Measurements from ENCODE around the gene HSPG2. TPM values are rescaled to one million over a fixed set of nuclear protein-coding genes. Genes with fewer than 3 reads are reported as not detected.

The HSPG2 gene
- total and polyA plus RNA-seq, 2 experiments from 2014 or later = 62.3 to 193 TPM

GRCh38 chr1:21866707-21867043 lies 70.4 kb downstream of the HSPG2 start:
- H3K27me3 ChIP-seq = no peaks in the 10 kb centered on the region
- no peak for DNase-seq (ENCODE audit: low read depth in 1 of 2, low spot score in 1 of 2)
- peaks cover 30% of the 10 kb centered on the region for H3K36me3 ChIP-seq
- no peaks in the 10 kb centered on the region for H3K9me3 ChIP-seq (ENCODE audit: low read depth)
- no peak for TF ChIP-seq CTCF (IDR thresholded peaks at IDR 0.05; ENCODE audit: low read depth, low read length)
- H3K4me1 ChIP-seq (ENCODE audit: low read depth) = peaks cover 5% of the 10 kb centered on the region
- H3K27ac ChIP-seq = no peak overlapping the region
- no peak overlapping the region for H3K4me3 ChIP-seq

DNA sequence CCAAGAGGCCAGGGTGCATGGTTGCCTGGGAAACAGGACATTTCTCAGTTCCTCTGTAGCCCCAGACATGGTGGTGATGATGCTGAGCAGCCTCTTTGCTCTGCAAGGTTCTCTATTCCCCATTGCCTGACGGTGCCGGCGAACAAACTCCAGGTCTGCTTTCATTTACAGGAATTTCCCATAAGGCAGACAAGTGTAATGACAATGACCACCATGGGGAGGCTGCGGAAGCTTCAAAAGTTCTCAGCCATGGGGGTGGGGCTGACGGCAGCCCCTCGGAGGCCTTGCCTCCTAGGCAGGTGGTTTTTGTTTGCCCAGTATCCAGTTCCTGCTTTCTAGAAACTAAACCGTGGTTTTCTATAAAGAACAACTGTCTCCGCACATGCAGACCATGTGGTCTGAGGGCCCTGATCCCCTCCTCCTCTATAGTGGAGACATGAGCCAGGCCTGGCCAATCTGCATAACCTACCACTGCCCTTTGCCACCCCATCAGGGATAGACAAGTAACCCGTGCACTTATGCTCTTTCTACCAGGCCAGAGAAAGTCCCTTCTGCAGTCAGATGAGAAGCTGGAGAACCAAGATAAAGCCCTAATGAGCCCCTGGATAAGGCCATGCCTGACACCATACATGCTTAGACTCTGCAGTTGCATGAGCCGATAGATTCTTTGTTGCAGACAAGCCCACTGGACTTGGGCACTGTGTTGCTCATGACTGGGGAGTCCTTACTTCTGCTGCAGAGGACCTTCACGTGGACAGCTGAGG lies 71.0 kb downstream of the HSPG2 start:
- peaks cover 5% of the 10 kb centered on the region for H3K4me1 ChIP-seq (ENCODE audit: low read depth)
- H3K36me3 ChIP-seq = peaks cover 31% of the 10 kb centered on the region
- no peaks in the 10 kb centered on the region for H3K9me3 ChIP-seq (ENCODE audit: low read depth)
- H3K27ac ChIP-seq = no peak overlapping the region
- no peak overlapping the region for H3K4me3 ChIP-seq
- DNase-seq (ENCODE audit: low read depth in 1 of 2, low spot score in 1 of 2) = peak in 1 of 2 donors; percentile 37
- no peaks in the 10 kb centered on the region for H3K27me3 ChIP-seq
- TF ChIP-seq CTCF (IDR thresholded peaks at IDR 0.05; ENCODE audit: low read depth, low read length) = no peak

DNA sequence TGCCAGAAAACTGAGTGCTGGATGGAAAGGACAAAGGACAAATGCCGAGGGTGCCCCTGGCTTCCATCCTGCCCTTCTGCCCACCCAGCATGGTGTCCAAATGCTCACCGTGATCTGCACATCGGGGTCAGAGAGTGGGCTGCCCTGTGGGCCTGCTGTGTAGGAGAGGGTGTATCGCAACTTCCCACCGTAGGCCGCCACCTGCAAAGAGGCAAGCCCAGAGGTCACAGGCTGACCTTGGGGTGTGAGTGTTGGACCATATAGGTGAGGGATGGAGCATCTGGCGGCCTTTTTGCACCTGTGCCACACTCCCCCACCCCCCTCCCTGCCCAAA lies 71.5 kb downstream of the HSPG2 start:
- Histone ChIP-seq H3K4me3 (no peak overlapping the region), H3K36me3 (peaks cover 34% of the 10 kb centered on the region)
- TF ChIP-seq CTCF (IDR thresholded peaks at IDR 0.05; ENCODE audit: low read depth, low read length) = no peak

DNA sequence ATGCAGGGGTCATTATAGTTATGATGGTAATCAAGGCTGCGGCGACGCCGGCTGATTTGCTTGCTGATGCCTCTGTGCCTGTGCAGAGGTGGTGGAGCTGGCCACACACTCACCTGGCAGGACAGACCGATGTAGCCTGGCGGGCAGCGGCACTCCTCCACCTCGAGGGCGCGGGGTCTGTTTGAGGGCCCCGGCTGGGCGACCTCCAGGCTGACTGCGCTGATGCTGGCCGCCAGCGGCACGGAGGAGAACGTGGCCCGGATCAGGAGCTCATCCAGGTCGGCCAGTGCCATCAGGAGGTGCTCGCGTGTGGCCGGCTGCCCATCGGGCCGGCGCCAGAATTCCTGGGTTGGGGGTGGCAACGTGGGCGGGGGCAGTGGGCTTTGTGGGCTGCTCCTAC lies 72.4 kb downstream of the HSPG2 start:
- TF ChIP-seq CTCF (IDR thresholded peaks at IDR 0.05; ENCODE audit: low read depth, low read length) = no peak

More for the DNA sequence above, 71.5 kb downstream of the HSPG2 start:
- Histone ChIP-seq H3K9me3 (ENCODE audit: low read depth) (no peaks in the 10 kb centered on the region), H3K27ac (no peak overlapping the region), H3K4me1 (ENCODE audit: low read depth) (peaks cover 5% of the 10 kb centered on the region), H3K27me3 (no peaks in the 10 kb centered on the region)
- DNase-seq (ENCODE audit: low read depth in 1 of 2, low spot score in 1 of 2) = no peak

DNA sequence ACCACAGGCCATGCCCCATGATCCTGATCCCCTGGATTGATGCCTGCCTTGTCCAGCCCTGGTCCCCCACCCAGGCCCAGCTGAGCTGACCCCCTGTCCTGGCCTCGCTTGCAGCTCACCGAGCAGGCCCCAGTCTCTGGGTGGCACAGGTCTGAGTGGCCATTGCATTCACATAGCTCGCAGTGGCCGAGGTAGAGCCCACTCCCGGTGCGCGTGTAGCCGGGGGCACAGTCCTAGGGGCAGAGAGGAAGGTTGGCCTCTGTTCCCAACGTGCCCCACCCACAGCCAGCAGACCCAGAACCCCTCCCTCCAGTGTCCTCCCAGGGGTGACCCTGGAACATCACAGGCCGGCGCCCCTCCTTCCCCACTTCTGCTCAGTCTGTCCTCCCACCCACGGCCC lies 73.1 kb downstream of the HSPG2 start:
- H3K36me3 ChIP-seq = peaks cover 34% of the 10 kb centered on the region
- DNase-seq (ENCODE audit: low read depth in 1 of 2, low spot score in 1 of 2) = no peak
- H3K9me3 ChIP-seq (ENCODE audit: low read depth) = no peaks in the 10 kb centered on the region
- no peak overlapping the region for H3K27ac ChIP-seq
- TF ChIP-seq CTCF (IDR thresholded peaks at IDR 0.05; ENCODE audit: low read depth, low read length) = no peak
- H3K4me1 ChIP-seq (ENCODE audit: low read depth) = peaks cover 5% of the 10 kb centered on the region
- H3K4me3 ChIP-seq = no peak overlapping the region
- H3K27me3 ChIP-seq = no peaks in the 10 kb centered on the region

More for the DNA sequence above, 72.4 kb downstream of the HSPG2 start:
- Histone ChIP-seq H3K27ac (no peak overlapping the region), H3K27me3 (no peaks in the 10 kb centered on the region), H3K4me3 (no peak overlapping the region), H3K9me3 (ENCODE audit: low read depth) (no peaks in the 10 kb centered on the region), H3K36me3 (peaks cover 36% of the 10 kb centered on the region), H3K4me1 (ENCODE audit: low read depth) (peaks cover 5% of the 10 kb centered on the region)
- DNase-seq (ENCODE audit: low read depth in 1 of 2, low spot score in 1 of 2) = no peak

Data from cardiac muscle cell (in vitro differentiated cells and primary cell).